ENCODE measurements around the gene ARHGAP24. TPM values are rescaled to one million over a fixed set of nuclear protein-coding genes. Genes with fewer than 3 reads are reported as not detected.

ARHGAP24 gene
- total and polyA plus RNA-seq, 10 of the 15 experiments (the other 5 are each of a cell fraction or from before 2014, with no cell fraction given), result 0.10 to 4.2 (median 0.52) TPM

GRCh38 chr4:85571008-85571407, 96.1 kb downstream of the ARHGAP24 start:
- H3K79me2 ChIP-seq (ENCODE audit: control insufficient read depth, insufficient read depth, low read length), result no peaks in the 10 kb centered on the region
- H3K36me3 ChIP-seq (ENCODE audit: control insufficient read depth in 2 of 2, insufficient read depth in 2 of 2, low read length in 1 of 2), result no peaks in the 10 kb centered on the region
- no TSS peak for BruUV-seq (replicated peaks)
- H3K27me3 ChIP-seq (replicated peaks in 1 of 2; ENCODE audit: control insufficient read depth in 2 of 2, insufficient read depth in 2 of 2, low read length in 1 of 2), result no peaks in the 10 kb centered on the region
- H2AFZ ChIP-seq (ENCODE audit: control insufficient read depth, low read depth, low read length), result no peak overlapping the region
- no peaks in the 10 kb centered on the region; the same call in 2 of the 3 replicates for H3K9me3 ChIP-seq (replicated peaks; ENCODE audit: control insufficient read depth, insufficient read depth, low read length)
- SMC1A ChIA-PET (ENCODE audit: uncharacterized antibody, unreplicated experiment), result no interaction called here
- ATAC-seq (peak; percentile 38; the same call in 1 of the 3 replicates), FAIRE-seq (peak; percentile 59), DNase-seq (ENCODE audit: low read depth, low spot score) (no peak)
- peaks cover 18% of the 10 kb centered on the region for H3K4me1 ChIP-seq (ENCODE audit: control insufficient read depth, insufficient read depth, low read length)
- intact Hi-C loops (cut with micrococcal nuclease; ENCODE audit: unreplicated experiment), result no loop called here
- H3K4me3 ChIP-seq, result no peak overlapping the region
- TF ChIP-seq TAF1 (IDR thresholded peaks at IDR 0.05; ENCODE audit: borderline replicate concordance, low read depth, low read length), result no peak
- no peak for TF ChIP-seq ATF2 (IDR thresholded peaks at IDR 0.05; ENCODE audit: low read length)
- no peak for TF ChIP-seq KLF5 (IDR thresholded peaks at IDR 0.05; ENCODE audit: partially characterized antibody)
- TF ChIP-seq NR2C1 (IDR thresholded peaks at IDR 0.05), result no peak
- TF ChIP-seq NFYA (IDR thresholded peaks at IDR 0.05; ENCODE audit: borderline replicate concordance, low read depth, low read length), result no peak
- RAD21 ChIA-PET (ENCODE audit: unreplicated experiment), result no interaction called here
- POLR2A ChIA-PET, result no interaction called here
- CTCF ChIA-PET, result no interaction called here
- no peak overlapping the region for H3K9ac ChIP-seq (ENCODE audit: control insufficient read depth, insufficient read depth, low read length)
- no peak overlapping the region for H3K27ac ChIP-seq (ENCODE audit: control insufficient read depth, insufficient read depth)
- 0 out of 2 replicates have a peak overlapping the region, but pooled peaks have one; percentile 24 for H3K4me2 ChIP-seq (ENCODE audit: control insufficient read depth, insufficient read depth)
- H4K20me1 ChIP-seq (ENCODE audit: control insufficient read depth, insufficient read depth), result no peaks in the 10 kb centered on the region
- in situ Hi-C loops (cut with MboI), result no loop called here

- Histone ChIP-seq H3K36me3 (ENCODE audit: control insufficient read depth in 2 of 2, insufficient read depth in 2 of 2, low read length in 1 of 2) (no peaks in the 10 kb centered on the region), H3K9me3 (replicated peaks; ENCODE audit: control insufficient read depth, insufficient read depth, low read length) (no peaks in the 10 kb centered on the region; the same call in 2 of the 3 replicates), H4K20me1 (ENCODE audit: control insufficient read depth, insufficient read depth) (no peaks in the 10 kb centered on the region), H3K9ac (ENCODE audit: control insufficient read depth, insufficient read depth, low read length) (no peak overlapping the region), H3K4me3 (no peak overlapping the region), H3K4me2 (ENCODE audit: control insufficient read depth, insufficient read depth) (no peak overlapping the region), H3K27ac (ENCODE audit: control insufficient read depth, insufficient read depth) (no peak overlapping the region), H2AFZ (ENCODE audit: control insufficient read depth, low read depth, low read length) (no peak overlapping the region), H3K79me2 (ENCODE audit: control insufficient read depth, insufficient read depth, low read length) (no peaks in the 10 kb centered on the region), H3K4me1 (ENCODE audit: control insufficient read depth, insufficient read depth, low read length) (peaks cover 18% of the 10 kb centered on the region), H3K27me3 (replicated peaks in 1 of 2; ENCODE audit: control insufficient read depth in 2 of 2, insufficient read depth in 2 of 2, low read length in 1 of 2) (no peaks in the 10 kb centered on the region)
- POLR2A ChIA-PET, result interaction anchor here (0.6 kb wide), 1 partner anchor 114 kb away, joined by 3 read pairs; no protein-coding TSS in a partner anchor
- BruUV-seq (replicated peaks), result no TSS peak
- RAD21 ChIA-PET (ENCODE audit: unreplicated experiment), result no interaction called here
- DNase-seq (ENCODE audit: low read depth, low spot score), result no peak
- SMC1A ChIA-PET (ENCODE audit: uncharacterized antibody, unreplicated experiment), result interaction anchor here (1.0 kb wide), 1 partner anchor 17 kb away, joined by 3 read pairs; no protein-coding TSS in a partner anchor
- in situ Hi-C loops (cut with MboI) (no loop called here), intact Hi-C loops (cut with micrococcal nuclease; ENCODE audit: unreplicated experiment) (no loop called here)
- ATAC-seq, result no peak
- CTCF ChIA-PET, result no interaction called here
- no peak for FAIRE-seq
- WGBS (ENCODE audit: insufficient coverage, insufficient replicate concordance, low lambda C conversion rate, missing lambda C conversion rate), result 93% methylated on average over 1 of the region's 1 CpG
- TF ChIP-seq POU2F2 (IDR thresholded peaks at IDR 0.05; ENCODE audit: borderline replicate concordance, low read depth, low read length), result no peak
- TF ChIP-seq HSF1 (IDR thresholded peaks at IDR 0.05; ENCODE audit: low read depth, low read length), result no peak
- TF ChIP-seq IKZF1 (conservative IDR thresholded peaks at IDR 0.05), result no peak
- TF ChIP-seq NKRF (conservative IDR thresholded peaks at IDR 0.05), result no peak
- TF ChIP-seq BRCA1 (IDR thresholded peaks at IDR 0.05; ENCODE audit: low read depth, low read length), result no peak
- TF ChIP-seq STAT1 (conservative IDR thresholded peaks at IDR 0.05), result no peak
- TF ChIP-seq CREB1 (IDR thresholded peaks at IDR 0.05; ENCODE audit: low read depth), result no peak
- no peak for TF ChIP-seq NBN (IDR thresholded peaks at IDR 0.05)
- TF ChIP-seq ZBED1 (IDR thresholded peaks at IDR 0.05; ENCODE audit: borderline replicate concordance), result no peak
- no peak for TF ChIP-seq BMI1 (IDR thresholded peaks at IDR 0.05; ENCODE audit: borderline replicate concordance)
- no peak for TF ChIP-seq CHD1 (IDR thresholded peaks at IDR 0.05; ENCODE audit: low read depth, low read length)
Observed at GRCh38 chr4:85573270-85573669, 98.3 kb downstream of the ARHGAP24 start.
